ENCODE results near the gene CHI3L1.

The CHI3L1 gene

DNA sequence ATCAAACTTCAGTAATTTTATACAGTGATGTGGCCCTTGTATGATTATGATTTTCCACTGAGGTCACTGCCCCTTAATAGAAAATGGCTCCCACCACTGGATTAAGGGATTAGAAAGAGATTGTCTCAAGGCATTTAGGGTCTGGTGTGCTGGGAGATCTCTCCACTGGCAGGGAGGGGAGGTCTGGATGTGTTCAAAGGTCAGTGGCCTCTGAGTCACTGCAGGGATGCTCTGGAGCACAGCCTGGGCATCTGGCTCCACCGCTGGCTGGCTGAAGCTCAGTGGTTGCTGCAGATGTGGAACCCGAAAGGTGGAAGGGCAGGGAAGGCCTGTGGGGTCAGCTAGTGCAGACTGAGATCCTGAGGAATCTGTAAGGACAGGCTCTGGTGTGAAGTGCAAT is 18.3 kb upstream of the CHI3L1 start:
- no peak for DNase-seq

DNA sequence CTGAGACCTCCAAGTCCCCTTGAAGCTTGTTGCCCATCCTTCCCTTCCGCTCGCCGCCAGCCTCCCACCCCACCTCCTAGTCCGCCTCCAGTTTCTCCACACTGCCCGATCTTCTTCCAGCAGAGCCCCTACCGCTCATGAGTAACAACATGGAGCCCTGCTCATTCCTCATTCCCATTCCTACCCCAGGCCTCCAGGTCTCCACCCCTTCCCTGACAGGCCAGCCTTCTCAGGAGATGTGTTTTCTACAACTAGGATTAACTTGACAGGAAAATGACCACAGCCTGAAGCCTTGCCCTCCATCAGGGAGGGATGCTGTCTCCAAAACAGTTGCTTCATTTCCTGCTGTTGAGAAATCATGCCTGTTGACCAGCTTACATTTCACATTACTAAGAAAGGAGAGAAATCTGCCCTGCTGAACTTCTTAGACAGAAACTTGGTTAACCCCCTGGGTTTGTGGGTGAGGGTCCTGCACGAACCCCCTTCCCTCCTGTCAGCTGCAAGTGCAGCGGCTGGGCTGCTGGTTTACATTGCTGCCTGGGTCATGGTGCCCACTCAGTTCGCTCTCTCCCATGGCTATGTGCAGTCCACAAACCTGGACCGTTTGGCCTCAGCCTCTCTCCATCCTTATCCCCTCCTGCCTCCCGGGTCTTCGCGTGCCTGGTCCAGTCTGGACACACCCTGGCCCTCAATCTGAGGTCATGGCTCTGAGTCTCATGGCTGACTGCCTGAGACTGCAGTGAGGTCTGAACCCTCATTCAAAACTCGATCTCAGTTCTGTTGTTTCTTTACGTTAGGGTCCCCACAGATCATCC is 16.1 kb upstream of the CHI3L1 start:
- no peak for DNase-seq

DNA sequence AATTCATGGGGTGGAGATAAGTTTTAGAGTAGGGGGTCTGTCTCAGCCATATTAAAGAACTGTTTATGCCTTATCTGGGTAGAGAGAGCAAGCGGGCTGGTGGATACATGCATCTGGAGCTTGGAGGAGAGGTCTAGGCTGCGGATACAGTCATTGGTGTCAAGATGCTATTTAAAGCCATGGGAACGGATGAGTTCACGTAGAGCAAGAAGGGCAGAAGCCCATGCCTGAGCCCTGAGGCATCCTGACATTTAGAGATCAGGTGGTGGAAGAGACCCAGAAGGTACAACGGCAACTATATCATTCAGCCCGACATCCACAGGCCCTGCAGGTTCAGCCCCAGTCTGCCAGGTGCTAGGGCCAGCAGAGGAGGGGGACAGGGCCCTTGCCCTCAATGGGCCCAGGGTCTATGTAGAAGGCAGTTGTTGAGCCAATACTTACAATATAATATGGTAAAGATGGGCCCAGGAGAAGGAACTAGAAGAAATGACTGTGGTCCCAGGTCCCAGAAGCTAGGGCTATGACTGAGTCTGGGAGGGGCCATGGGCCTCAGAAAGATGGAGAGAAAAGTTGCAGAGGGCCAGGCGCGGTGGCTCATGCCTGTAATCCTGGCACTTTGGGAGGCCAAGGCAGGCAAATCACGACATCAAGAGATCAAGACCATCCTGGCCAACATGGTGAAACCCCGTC is 15.2 kb upstream of the CHI3L1 start:
- no peak for DNase-seq

DNA sequence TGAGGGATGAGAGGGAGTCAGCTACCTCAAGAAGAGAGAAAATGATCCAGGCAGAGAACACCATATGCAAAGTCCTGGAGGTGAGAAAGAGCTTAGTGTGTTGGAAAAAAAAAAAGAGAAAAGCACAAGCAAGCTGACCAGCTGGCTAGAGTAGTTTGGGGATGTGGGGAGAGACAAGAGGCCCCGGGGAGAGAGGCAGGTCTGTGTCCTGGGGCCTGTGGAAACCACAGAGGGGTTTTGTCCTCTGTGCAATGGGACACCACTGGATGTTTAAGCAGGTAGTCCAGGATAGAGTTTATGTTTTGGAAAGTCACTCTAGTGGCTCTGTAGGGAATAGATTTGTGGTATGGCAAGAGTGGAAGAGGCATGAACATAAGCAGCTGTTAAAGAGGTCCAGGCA is 14.4 kb upstream of the CHI3L1 start:
- no peak for DNase-seq

DNA sequence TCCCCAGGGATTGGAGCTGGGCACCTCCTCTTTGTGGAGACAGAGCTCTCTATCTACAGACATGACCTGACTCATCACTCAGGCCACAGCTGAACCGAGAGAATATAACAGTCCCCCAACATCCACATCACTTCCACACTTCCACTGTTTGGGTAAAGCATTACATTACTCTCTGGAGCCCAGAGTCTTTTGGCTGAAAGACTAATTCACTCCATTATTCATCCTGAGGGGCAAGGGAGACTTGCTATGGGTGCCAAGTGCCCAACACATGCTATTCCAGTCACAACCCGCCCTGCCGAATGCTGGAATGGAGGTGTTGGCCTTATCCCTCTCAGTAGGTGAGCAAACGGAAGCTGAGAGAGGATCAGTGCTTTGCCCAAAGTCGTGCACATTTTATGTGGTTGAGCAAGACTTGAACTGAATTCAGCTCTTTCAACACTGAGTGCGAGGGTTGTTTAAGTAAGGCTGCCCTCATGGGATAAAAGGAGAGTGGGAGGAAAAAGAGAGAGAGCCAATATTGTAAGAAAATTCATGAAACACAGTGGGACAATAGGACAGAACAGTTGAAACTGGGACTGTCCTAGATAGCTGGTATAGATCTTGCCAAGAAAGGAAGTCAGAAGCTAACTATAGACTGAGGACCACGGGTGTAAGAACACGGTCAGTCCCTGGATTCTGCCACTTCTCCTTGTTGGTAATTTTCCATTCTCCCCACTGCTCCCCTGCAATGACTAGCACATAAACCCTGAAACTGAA is 13.5 kb upstream of the CHI3L1 start:
- no peak for DNase-seq

DNA sequence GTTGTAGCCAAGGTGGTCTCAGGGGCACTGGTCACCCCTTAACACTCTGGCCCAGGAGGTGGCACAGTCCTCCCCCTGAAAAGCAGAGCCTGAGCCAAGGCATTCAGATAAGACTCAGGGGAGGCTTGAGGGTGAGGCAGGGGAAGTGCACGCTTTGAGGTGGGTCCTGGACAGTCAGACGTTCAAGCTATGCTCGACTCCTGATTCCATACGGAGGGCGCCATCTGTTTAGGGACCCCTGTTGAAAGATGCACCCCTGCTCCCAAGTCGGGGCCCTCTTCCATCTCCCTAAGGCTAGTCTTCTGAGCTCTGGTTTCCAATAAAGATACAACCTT is 12.9 kb upstream of the CHI3L1 start:
- DNase-seq: no peak

DNA sequence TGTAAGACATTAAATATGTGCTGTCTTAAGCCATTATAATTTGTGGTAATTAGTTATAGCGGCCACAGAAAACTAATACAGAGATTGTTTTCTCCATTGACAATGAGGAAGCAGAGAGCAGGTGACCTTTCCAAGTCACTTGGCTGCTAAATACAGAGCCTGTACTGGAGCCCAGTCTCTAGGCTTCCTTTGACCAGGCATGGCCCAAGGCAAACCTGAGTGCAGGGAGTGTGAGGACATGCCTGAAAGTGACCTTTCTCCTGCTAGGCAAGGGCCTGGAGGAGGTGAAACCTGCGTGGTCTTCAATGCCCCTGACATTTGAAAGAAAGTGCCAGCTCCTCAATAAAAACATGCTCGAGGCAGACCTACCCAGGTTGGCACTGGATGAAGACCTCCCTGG is 12.5 kb upstream of the CHI3L1 start:
- no peak for DNase-seq

DNA sequence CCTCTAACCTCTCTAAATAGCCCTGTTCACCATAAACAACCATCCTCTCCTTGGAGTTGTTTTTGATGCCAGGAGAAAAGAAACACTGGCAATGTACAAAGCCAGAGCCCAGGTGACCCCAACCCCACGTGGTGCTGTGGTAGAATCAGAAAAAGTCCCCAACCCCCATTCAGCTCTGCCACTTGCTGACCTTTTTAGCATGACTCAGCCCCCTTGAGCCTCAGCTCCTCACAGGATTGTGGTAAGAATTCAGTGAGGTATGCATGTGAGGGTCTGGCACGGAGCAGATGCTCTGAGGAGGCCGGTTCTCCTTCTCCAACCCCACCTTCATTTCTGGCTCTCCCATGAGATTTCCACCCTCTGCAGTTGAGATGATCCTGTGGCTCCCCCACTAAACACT is 11.1 kb upstream of the CHI3L1 start:
- DNase-seq: no peak

DNA sequence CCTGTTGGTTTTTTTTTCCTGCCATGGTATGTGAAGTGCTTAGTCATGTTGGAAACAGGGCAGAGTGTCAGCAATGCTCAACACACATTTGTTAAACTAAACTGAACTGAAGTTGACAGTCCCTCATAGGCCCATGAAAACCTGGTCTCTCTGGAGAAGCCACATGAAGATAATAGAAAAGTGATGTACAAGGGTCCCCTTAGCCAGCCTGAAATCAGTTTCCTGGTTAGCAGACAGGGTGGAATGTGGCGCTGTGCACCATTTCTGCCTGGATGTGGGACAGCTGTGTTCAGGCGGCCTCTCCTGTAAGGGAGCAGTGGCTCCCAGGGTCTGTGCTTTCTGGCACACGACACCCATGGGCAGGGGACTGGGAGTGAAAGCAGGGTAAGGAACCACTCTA is 9.9 kb upstream of the CHI3L1 start:
- DNase-seq: no peak

DNA sequence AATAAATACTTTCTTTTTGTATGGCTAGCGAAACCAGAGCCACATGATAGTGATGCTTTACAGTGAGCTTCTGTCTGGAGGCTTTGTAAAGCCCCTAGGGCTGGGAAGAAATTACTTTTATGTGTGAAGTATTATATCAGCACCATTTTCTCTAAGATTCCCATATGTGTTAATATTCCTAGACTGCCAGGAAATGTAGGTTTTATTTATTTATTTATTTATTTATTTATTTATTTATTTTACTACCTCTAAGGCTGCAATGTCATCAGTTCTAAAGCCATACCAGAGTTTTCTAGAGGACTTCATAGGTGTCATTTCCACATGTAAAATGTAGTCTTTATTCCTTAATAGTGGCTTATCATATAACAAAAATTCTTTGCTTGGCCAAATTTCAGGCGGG is 4.4 kb upstream of the CHI3L1 start:
- no peak for DNase-seq

DNA sequence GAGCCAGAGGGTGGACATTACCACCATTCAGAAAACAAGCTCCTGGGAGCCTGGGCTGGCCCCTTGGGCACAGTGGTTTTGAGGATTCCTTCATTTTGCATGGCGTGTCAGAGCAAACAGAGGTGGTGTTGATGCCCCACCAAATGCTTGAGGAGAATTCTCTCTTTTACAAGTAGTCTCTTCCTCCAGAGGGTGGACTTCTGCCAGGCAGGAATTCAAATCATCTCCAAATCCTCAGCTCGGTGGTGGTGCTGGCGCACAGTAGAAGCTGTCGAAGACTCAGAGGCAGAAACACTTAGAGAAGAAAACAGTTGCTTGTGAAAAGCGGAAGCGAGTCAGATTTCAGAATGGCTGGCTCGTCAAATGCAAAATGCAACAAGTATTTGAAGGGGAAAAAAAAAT is 3.4 kb upstream of the CHI3L1 start:
- DNase-seq: no peak

DNA sequence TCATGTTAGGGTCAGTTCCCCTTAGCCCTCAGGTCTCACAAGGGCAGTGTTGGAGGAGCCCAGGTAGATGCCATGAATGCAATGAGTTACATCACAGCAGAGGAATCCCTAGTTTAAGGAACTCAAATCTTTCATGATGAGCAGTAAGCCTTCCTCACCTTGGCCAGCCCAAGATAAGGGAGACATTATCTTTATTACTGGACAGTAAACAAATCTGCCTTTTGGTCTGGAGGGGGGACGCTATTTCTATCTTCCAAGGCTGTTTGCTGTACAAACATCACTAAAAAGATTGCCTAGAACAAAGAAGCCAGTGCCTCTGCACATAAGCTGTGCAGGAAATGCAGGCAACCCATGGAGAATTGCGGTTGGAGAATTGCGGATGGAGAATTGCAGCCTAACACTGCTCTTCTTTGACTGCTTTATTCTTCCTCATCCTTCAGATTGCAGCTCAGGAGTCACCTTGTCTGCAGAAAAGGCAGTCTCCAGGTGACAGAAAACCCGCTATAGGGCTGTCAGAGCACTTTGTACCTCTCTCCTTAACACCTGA is 2.3 kb upstream of the CHI3L1 start:
- DNase-seq: no peak

DNA sequence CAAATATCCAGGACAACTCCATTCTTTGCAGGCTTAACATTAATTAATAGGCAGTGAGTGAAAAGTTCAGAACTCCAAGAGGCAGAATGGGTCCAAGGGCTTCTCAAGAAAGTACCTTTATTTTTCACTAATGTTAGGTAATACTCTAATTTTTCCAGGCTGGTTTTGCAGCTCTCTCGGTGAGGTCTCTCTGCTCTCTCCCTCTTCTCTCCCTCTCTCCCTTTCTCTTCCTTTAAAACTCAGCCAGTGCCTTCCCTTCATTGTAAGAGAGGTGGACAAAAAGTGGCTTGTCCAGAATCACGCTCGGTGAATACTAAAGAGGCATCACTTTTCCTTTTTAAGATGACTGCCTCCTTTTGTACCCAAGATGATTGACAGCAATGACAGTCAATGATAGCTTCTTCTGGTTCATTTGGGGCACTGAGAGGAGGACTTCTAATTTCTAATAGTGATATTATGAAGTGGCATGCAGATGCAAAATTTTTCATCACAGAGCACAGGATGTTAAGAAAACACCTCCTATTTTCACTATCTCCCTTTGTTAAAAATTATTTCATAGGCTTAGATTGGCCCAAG is 1.3 kb upstream of the CHI3L1 start:
- DNase-seq: no peak

DNA sequence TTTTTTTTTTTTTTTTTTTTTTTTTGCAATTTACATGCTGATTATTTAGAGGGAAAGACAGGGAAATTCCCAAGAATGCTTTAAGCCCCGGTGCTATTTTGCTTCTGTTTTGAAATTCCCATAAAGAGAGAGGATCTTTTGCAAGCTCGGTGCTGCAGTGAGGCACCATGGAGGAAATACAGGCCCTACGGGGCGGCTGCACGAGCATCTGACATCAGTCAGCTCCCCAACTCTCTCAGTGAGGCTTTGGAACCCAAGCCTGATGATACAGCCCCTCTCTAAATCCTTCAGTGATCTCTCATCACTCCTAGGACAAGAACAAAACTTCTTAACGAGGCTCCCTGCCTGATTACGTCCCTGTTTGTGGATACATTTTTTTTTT is 791 bp upstream of the CHI3L1 start:
- no peak for DNase-seq

DNA sequence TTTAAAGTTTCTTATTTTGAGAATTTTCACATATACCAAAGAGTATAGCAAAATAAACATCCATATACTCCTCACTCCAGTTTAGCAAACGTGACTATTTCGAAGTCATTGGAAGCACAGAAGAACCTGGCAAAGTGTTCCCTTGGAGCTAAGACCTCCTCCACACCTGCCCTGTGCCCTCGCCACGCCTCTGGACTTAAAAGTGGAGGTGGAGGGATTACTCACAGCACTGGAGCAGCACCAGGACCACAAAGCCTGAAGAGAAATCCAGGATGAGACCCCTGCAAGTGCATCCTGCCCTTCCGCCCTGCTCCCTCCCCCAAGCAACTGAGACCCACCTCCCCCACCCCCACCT is 436 bp downstream of the CHI3L1 start:
- DNase-seq: no peak

DNA sequence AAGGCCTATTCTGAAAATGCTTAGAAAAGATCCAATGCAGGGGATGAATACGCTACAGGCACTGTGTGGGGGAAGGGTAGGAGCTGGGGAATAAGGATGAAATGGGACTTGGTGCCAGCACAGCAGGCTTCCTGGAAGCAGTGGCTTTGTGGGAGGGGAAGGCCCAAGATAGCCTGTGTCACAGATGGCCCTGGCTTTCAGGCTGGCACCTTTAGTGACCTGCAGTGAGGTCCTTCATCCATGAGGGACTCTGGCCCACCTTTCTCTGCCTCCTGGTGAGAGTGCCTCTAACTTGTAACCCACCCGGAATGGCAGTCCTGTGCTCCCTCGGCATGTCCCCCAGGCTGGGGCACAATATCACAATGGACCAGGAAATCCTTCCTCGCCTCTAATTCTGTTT is 919 bp downstream of the CHI3L1 start:
- DNase-seq: no peak

DNA sequence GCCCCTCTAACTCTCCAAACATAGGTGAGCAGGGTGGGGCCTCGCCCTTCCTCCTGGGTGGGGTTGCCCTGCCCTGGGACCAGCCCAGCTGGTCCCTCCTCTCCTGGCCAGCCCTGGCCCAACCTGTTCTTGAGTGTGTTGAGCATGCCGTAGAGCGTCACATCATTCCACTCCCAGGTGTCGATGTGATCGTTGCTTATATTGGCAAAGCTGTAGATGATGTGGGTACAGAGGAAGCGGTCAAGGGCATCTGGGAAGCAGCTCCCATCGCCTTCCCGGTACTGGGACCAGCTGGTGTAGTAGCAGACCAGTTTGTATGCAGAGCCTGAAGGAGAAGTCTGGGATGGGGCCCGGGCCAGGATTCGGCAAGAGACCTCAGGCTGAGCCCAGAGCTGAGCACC is 1.4 kb downstream of the CHI3L1 start:
- no peak for DNase-seq

DNA sequence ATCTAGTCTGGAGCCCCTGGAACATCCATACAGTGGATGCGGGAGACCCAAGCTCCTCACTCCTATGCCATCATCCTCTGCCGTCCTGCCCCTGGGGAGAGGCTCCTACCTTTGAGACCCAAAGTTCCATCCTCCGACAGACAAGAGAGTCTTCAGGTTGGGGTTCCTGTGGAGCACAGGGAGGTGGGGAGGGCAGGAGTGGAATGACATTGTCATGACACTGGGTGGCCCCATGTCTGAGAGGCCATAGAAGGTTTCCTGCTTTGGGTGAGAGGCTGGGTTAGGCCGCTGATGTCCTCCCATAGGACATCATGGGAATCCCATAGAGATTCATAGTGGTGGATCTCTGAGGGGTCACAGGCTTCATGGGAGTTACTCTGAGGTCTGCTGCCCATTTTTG is 2.0 kb downstream of the CHI3L1 start:
- DNase-seq: no peak

DNA sequence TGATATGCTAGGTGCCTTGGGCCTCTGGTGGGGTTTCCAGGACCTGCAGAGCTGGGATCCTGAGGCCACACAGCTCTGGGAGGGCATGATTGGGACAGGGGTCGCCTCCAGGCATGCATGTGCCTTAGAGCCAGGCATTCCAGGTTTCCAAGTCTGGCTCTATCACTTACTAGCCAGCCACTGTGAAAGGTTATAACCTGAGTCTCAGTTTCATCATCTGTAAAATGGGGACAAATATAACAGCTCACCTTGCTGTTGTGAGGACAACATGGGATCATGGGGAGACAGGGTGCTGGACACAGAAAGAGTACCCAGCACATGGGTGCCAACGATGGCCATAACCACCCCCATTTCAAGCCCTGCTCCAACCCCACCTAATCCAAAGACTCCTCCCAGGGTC is 2.7 kb downstream of the CHI3L1 start:
- no peak for DNase-seq

DNA sequence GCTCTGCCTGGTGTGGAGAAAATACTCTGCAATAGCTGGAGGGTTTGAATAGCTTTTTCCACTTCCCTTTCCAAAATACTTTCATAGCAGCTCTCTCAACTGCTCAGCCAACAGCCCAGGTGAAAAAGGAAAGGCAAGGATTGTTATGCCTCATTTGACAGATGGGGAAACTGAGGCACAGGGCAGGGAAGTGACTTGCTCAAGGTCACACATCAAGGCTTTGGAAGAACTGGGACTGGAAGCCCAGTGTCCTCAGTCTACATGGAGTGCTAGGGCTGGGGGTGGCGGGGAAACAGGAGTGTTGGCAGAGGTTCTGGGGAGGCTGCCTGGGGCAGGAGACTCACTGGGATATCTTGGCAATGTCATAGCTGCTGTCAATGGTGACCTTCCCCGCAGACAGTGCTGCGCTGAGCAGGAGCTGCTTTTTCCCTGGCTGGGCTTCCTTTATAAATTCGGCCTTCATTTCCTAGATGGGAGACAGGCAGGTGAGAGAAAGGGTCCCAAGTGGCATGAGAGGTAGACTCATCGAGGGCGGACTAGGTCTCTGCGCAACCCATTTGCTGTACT is 4.0 kb downstream of the CHI3L1 start:
- DNase-seq: no peak

DNA sequence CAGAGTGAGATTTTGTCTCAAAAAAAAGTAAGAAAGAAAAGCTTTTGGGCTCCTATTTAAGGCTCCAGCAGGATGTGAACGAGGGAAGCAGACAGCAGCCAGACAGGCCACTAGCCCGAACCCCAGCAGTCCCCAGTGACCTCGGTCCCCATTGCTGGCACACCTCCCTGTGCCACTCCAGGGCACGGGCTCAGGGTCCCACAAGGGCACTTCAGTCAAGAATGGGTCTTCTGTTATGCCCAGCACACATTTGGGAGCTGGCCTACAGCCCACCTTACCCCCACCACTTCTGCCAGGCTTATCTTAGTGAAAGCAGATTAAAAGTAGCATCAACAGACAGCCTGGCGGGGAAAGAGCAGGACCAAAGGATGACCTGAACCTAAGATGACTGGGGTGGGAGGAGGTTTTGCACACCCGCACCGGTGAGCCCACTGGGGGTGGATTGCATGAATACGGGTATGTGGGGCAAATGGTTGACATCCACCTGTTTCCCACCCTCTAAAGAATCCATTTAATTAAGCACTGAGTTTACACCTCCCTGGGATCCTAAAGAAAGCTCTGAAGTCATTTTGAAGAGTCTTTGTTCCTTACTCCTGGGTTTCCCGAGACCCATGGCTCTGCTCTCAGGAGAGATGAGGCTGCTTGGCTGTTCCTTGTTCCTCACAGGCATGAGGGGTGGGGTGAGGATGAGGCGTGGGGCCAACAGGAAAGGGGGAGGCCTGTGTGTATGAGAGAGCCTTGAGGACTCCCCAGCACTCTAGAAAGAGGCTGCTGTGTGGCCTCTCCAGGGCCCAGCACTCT is 4.7 kb downstream of the CHI3L1 start:
- DNase-seq: no peak

DNA sequence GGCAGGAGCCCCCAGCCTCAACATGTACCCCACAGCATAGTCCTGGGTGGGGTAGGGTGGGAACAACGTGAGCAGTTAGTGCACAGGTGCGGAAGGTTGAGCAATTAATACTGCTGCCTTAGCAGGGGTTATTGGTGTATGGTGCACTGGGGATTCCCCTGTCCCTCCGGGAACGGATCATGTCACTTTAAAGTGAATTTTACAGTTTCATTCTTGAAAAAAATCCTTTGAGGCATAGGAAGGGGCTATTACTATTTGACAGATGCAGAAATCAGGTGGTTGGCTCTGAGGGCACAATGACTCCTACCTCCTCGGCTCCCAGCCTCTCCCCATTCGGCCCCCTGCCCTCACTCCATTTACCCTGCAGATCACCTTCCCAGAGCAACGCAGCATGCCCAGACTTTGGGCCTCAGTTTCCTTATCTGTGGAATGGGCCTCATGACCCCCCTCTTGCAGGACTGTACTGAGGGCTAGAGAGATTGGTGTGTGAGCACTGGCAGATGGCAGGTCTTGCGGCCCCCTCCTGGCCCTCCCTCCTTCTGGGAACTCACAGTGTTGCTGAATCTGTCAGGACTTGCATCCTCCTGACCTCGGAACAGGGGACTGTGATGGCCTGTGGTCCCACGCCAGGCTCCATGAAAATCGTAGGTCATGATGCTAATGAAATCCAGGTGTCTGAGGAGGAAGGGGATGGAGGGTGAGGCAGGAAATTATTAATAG is 5.7 kb downstream of the CHI3L1 start:
- no peak for DNase-seq

Data from NCI-H2171 (cell line).